ENCODE results near the gene SNED1. TPM values are rescaled to one million over a fixed set of nuclear protein-coding genes. Genes with fewer than 3 reads are reported as not detected.

Gene SNED1
- total and polyA plus RNA-seq, 9 of the 15 experiments (the other 6 are each of a cell fraction or from before 2014, with no cell fraction given) = 0.03 to 0.07 (median 0.05) TPM; not detected in 5

DNA sequence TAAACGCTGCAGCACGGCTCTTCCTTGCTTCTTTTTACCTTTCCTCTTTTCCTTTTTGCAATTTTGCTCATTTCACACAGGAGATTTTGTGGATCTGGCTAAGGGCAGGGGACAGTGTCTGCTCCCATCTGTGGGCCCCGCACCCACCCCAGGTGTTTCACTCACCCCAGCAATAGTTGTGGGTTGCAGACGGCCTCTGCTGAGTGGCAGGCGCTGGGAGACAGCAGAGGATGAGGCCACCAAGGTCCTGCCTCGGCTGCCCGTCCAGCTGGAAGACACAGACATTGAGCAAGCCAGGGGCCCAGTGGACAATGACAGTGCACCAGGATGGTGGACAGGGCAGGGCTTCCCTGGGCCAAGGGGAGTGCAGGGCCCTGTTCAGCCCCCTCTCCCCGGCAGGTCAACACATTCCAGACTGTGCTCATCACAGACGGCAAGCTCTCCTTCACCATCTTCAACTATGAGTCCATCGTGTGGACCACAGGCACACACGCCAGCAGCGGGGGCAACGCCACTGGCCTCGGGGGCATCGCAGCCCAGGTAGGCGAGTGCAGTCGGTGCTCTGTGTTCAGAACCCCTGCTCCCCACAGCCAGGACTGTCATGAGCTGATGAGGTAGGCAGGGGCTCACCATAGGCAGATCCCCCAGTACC is 35.0 kb downstream of the SNED1 start:
- no peaks in the 10 kb centered on the region for H3K9me3 ChIP-seq (replicated peaks; ENCODE audit: control insufficient read depth, insufficient read depth, low read depth, low read length)
- H3K9me1 ChIP-seq (ENCODE audit: control insufficient read depth, insufficient read depth, low read length) = no peaks in the 10 kb centered on the region
- TF ChIP-seq ZNF76 (CRISPR knock-in tag; IDR thresholded peaks at IDR 0.05; ENCODE audit: borderline replicate concordance) (no peak), CREM (IDR thresholded peaks at IDR 0.05; ENCODE audit: low read depth) (no peak), NEUROD1 (IDR thresholded peaks at IDR 0.05; ENCODE audit: borderline replicate concordance, low read depth, low read length, partially characterized antibody) (no peak), PCBP2 (IDR thresholded peaks at IDR 0.05; ENCODE audit: low read depth, low read length, poor library complexity, severe bottlenecking) (no peak), SMARCE1 (IDR thresholded peaks at IDR 0.05) (no peak), ZBTB33 (CRISPR knock-in tag; IDR thresholded peaks at IDR 0.05) (no peak), TCF15 (CRISPR knock-in tag; IDR thresholded peaks at IDR 0.05) (no peak), ARID1B (IDR thresholded peaks at IDR 0.05) (no peak), POLR2B (IDR thresholded peaks at IDR 0.05; ENCODE audit: low read depth, partially characterized antibody) (no peak), ZNF143 (CRISPR knock-in tag; IDR thresholded peaks at IDR 0.05) (no peak), NFYB (IDR thresholded peaks at IDR 0.05; ENCODE audit: extremely low read depth, insufficient read length) (no peak), ZSCAN32 (CRISPR knock-in tag; IDR thresholded peaks at IDR 0.05) (no peak), XRCC3 (IDR thresholded peaks at IDR 0.05) (no peak), HNRNPH1 (optimal IDR thresholded peaks at IDR 0.05; ENCODE audit: low read depth, low read length) (no peak), HNRNPL (IDR thresholded peaks at IDR 0.05; ENCODE audit: low read depth, low read length) (no peak), POLR3A (IDR thresholded peaks at IDR 0.05; ENCODE audit: borderline replicate concordance, extremely low read depth, insufficient read depth, insufficient read length) (no peak), IRF2 (CRISPR knock-in tag; IDR thresholded peaks at IDR 0.05) (no peak), ARNT (IDR thresholded peaks at IDR 0.05) (no peak), MTA1 (IDR thresholded peaks at IDR 0.05; ENCODE audit: borderline replicate concordance) (no peak), RBM39 (optimal IDR thresholded peaks at IDR 0.05; ENCODE audit: low read depth, low read length) (no peak)
- no peak overlapping the region for H3K9ac ChIP-seq (ENCODE audit: insufficient read depth in 1 of 2, low read depth in 2 of 2, low read length in 2 of 2)
- H2AFZ ChIP-seq (ENCODE audit: low read depth, low read length) = no peak overlapping the region
- BruUV-seq (replicated peaks) = no TSS peak
- DNase-seq (ENCODE audit: extremely low read depth in 1 of 4, low spot score in 3 of 4) (no peak), ATAC-seq (no peak), FAIRE-seq (no peak)
- no peak overlapping the region for H3K4me3 ChIP-seq
- intact Hi-C loops (cut with micrococcal nuclease) = no loop called here
- WGBS (ENCODE audit: insufficient coverage, low coverage, missing lambda C conversion rate) = 15% methylated on average over 10 of the region's 17 CpGs
- H3K4me2 ChIP-seq (ENCODE audit: insufficient read depth, low read length) = no peak overlapping the region
- ChIA-PET POLR2A (no interaction called here), CTCF (ENCODE audit: low intra/inter-chr PET ratio) (no interaction called here)
- no peaks in the 10 kb centered on the region for H3K36me3 ChIP-seq (ENCODE audit: control insufficient read depth, insufficient read depth, low read length)
- H3K27ac ChIP-seq (ENCODE audit: extremely low read depth, low read depth, low read length) = no peak overlapping the region
- in situ Hi-C loops (cut with MboI) = no loop called here
- no peaks in the 10 kb centered on the region; the same call in 1 of the 2 replicates for H4K20me1 ChIP-seq (replicated peaks; ENCODE audit: control insufficient read depth, insufficient read depth, low read length)
- H3K79me2 ChIP-seq (ENCODE audit: control insufficient read depth, insufficient read depth, low read length) = no peaks in the 10 kb centered on the region
- peaks cover 0 to 41% of the 10 kb centered on the region in 2 experiments; a peak in 2 of 5 replicates for H3K27me3 ChIP-seq (ENCODE audit: control insufficient read depth in 2 of 2, insufficient read depth in 2 of 2, low read length in 2 of 2)
- H3K4me1 ChIP-seq (replicated peaks in 1 of 2; ENCODE audit: control insufficient read depth in 2 of 2, insufficient read depth in 2 of 2, low read length in 2 of 2) = peaks cover 0 to 25% of the 10 kb centered on the region in 2 experiments; a peak in 2 of 5 replicates
